C4-2B (cell line): ENCODE results near the gene CELA2A.
"Not testable (repeated sequence)": the region's sequence is repeated elsewhere in the genome, so short reads cannot be mapped to it uniquely, and the experiment has no call there.

Source experiments
- ZFX ChIP-seq: fragments of 450-650 bp; IDR thresholded peaks from 2 replicates; pipeline ENCODE4 v1.6.1; 2017
- TF ChIP-seq, protein P1 (sequence below): fragments of 450-650 bp; conservative IDR thresholded peaks from 2 replicates; pipeline ENCODE4 v1.5.1; 2017; ENCODE audit warnings: mild to moderate bottlenecking

- TF ChIP-seq, protein P1, sequence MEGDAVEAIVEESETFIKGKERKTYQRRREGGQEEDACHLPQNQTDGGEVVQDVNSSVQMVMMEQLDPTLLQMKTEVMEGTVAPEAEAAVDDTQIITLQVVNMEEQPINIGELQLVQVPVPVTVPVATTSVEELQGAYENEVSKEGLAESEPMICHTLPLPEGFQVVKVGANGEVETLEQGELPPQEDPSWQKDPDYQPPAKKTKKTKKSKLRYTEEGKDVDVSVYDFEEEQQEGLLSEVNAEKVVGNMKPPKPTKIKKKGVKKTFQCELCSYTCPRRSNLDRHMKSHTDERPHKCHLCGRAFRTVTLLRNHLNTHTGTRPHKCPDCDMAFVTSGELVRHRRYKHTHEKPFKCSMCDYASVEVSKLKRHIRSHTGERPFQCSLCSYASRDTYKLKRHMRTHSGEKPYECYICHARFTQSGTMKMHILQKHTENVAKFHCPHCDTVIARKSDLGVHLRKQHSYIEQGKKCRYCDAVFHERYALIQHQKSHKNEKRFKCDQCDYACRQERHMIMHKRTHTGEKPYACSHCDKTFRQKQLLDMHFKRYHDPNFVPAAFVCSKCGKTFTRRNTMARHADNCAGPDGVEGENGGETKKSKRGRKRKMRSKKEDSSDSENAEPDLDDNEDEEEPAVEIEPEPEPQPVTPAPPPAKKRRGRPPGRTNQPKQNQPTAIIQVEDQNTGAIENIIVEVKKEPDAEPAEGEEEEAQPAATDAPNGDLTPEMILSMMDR: not testable (repeated sequence)
- not testable (repeated sequence) for TF ChIP-seq ZFX
These were observed 26.5 kb downstream of the CELA2A start for GRCh38 chr1:15482983-15483543.
